HUES6 (cell line): ENCODE data around the gene TMEM131L.

Source experiments
- H3K27ac ChIP-seq: 2 replicates; pipeline ENCODE4 v1.7.0; 2013; ENCODE audit warnings: low read depth, mild to moderate bottlenecking, low read length, inconsistent platforms
- H3K27me3 ChIP-seq: 2 replicates; pipeline ENCODE4 v1.6.1; 2013; ENCODE audit warnings: low read length; ENCODE audit not compliant: control insufficient read depth, insufficient read depth
- H3K36me3 ChIP-seq: 2 replicates; pipeline ENCODE4 v1.6.1; 2013; ENCODE audit warnings: low read length; ENCODE audit not compliant: control insufficient read depth, insufficient read depth
- H3K4me1 ChIP-seq: 2 replicates; pipeline ENCODE4 v1.6.1; 2013; ENCODE audit warnings: low read length; ENCODE audit not compliant: control insufficient read depth, insufficient read depth
- H3K4me3 ChIP-seq: 2 replicates; pipeline ENCODE4 v1.5.1; 2013; ENCODE audit warnings: low read depth, low read length
- H3K9ac ChIP-seq: one replicate; pipeline ENCODE4 v1.6.1; 2013; ENCODE audit warnings: mild to moderate bottlenecking, low read length
- H3K9me3 ChIP-seq: 2 replicates; pipeline ENCODE4 v1.6.1; 2013; ENCODE audit warnings: low read depth, low read length; ENCODE audit not compliant: control insufficient read depth, insufficient read depth

Gene TMEM131L

GRCh38 chr4:153528705-153529485 is 62.7 kb downstream of the TMEM131L start:
- Histone ChIP-seq H3K9ac (no peak overlapping the region), H3K4me1 (peaks cover 11% of the 10 kb centered on the region), H3K27me3 (no peaks in the 10 kb centered on the region), H3K27ac (no peak overlapping the region), H3K4me3 (no peak overlapping the region), H3K36me3 (no peaks in the 10 kb centered on the region), H3K9me3 (no peaks in the 10 kb centered on the region)

GRCh38 chr4:153529646-153530045 is 63.5 kb downstream of the TMEM131L start:
- no peak overlapping the region for H3K9ac ChIP-seq
- no peak overlapping the region for H3K27ac ChIP-seq
- peaks cover 7% of the 10 kb centered on the region for H3K4me1 ChIP-seq
- H3K4me3 ChIP-seq, result no peak overlapping the region
- no peaks in the 10 kb centered on the region for H3K27me3 ChIP-seq
- no peaks in the 10 kb centered on the region for H3K9me3 ChIP-seq
- H3K36me3 ChIP-seq, result no peaks in the 10 kb centered on the region

- H3K4me3 ChIP-seq, result no peak overlapping the region
- H3K27me3 ChIP-seq, result no peaks in the 10 kb centered on the region
- H3K4me1 ChIP-seq, result peaks cover 15% of the 10 kb centered on the region
- no peaks in the 10 kb centered on the region for H3K9me3 ChIP-seq
- H3K27ac ChIP-seq, result no peak overlapping the region
- H3K9ac ChIP-seq, result no peak overlapping the region
- H3K36me3 ChIP-seq, result no peaks in the 10 kb centered on the region
Measured at GRCh38 chr4:153530284-153530999, 64.3 kb downstream of the TMEM131L start.

GRCh38 chr4:153531000-153531358 is 64.8 kb downstream of the TMEM131L start:
- Histone ChIP-seq H3K4me3 (no peak overlapping the region), H3K4me1 (peaks cover 20% of the 10 kb centered on the region), H3K9ac (no peak overlapping the region), H3K27me3 (no peaks in the 10 kb centered on the region), H3K9me3 (no peaks in the 10 kb centered on the region), H3K27ac (no peak overlapping the region), H3K36me3 (no peaks in the 10 kb centered on the region)

- H3K36me3 ChIP-seq, result no peaks in the 10 kb centered on the region
- no peak overlapping the region for H3K9ac ChIP-seq
- H3K27ac ChIP-seq, result no peak overlapping the region
- no peaks in the 10 kb centered on the region for H3K27me3 ChIP-seq
- H3K9me3 ChIP-seq, result no peaks in the 10 kb centered on the region
- H3K4me1 ChIP-seq, result peaks cover 26% of the 10 kb centered on the region
- no peak overlapping the region for H3K4me3 ChIP-seq
Measured at GRCh38 chr4:153531976-153532626, 65.9 kb downstream of the TMEM131L start.

- peaks cover 26% of the 10 kb centered on the region for H3K4me1 ChIP-seq
- H3K27me3 ChIP-seq, result no peaks in the 10 kb centered on the region
- no peak overlapping the region for H3K9ac ChIP-seq
- no peak overlapping the region for H3K27ac ChIP-seq
- no peaks in the 10 kb centered on the region for H3K36me3 ChIP-seq
- no peaks in the 10 kb centered on the region for H3K9me3 ChIP-seq
- no peak overlapping the region for H3K4me3 ChIP-seq
Measured at GRCh38 chr4:153532636-153533035, 66.5 kb downstream of the TMEM131L start.

- H3K27me3 ChIP-seq, result no peaks in the 10 kb centered on the region
- peaks cover 32% of the 10 kb centered on the region for H3K4me1 ChIP-seq
- H3K36me3 ChIP-seq, result no peaks in the 10 kb centered on the region
Measured at GRCh38 chr4:153533387-153533786, 67.2 kb downstream of the TMEM131L start.

GRCh38 chr4:153534792-153535629 is 68.9 kb downstream of the TMEM131L start:
- H3K9ac ChIP-seq, result no peak overlapping the region
- H3K36me3 ChIP-seq, result no peaks in the 10 kb centered on the region
- peaks cover 37% of the 10 kb centered on the region for H3K4me1 ChIP-seq
- H3K27ac ChIP-seq, result no peak overlapping the region
- no peak overlapping the region for H3K4me3 ChIP-seq
- no peaks in the 10 kb centered on the region for H3K9me3 ChIP-seq
- H3K27me3 ChIP-seq, result no peaks in the 10 kb centered on the region

More at GRCh38 chr4:153533387-153533786, 67.2 kb downstream of the TMEM131L start:
- Histone ChIP-seq H3K9me3 (no peaks in the 10 kb centered on the region), H3K9ac (no peak overlapping the region), H3K27ac (no peak overlapping the region), H3K4me3 (no peak overlapping the region)

- no peaks in the 10 kb centered on the region for H3K36me3 ChIP-seq
- H3K27me3 ChIP-seq, result no peaks in the 10 kb centered on the region
- H3K9ac ChIP-seq, result no peak overlapping the region
- H3K27ac ChIP-seq, result no peak overlapping the region
- peaks cover 37% of the 10 kb centered on the region for H3K4me1 ChIP-seq
- H3K4me3 ChIP-seq, result no peak overlapping the region
- H3K9me3 ChIP-seq, result no peaks in the 10 kb centered on the region
Measured at GRCh38 chr4:153535772-153536513, 69.8 kb downstream of the TMEM131L start.

GRCh38 chr4:153537493-153537960 is 71.4 kb downstream of the TMEM131L start:
- H3K27ac ChIP-seq, result no peak overlapping the region
- H3K9ac ChIP-seq, result no peak overlapping the region
- no peaks in the 10 kb centered on the region for H3K36me3 ChIP-seq
- H3K27me3 ChIP-seq, result no peaks in the 10 kb centered on the region
- H3K9me3 ChIP-seq, result no peaks in the 10 kb centered on the region
- H3K4me1 ChIP-seq, result peaks cover 32% of the 10 kb centered on the region
- H3K4me3 ChIP-seq, result no peak overlapping the region
